Neural cell (in vitro differentiated cells): Measurements from ENCODE around the gene IGF1R. TPM values are rescaled to one million over a fixed set of nuclear protein-coding genes. Genes with fewer than 3 reads are reported as not detected.

ENCODE experiments used
- H2AFZ ChIP-seq: fragments of 200-600, 300-800 bp; sonication (generic), shearing (Covaris generic); 2 replicates; pipeline ENCODE4 v1.6.0; 2014; ENCODE audit warnings: low read depth, mild to moderate bottlenecking, antibody characterized with exemption, low read length, moderate library complexity
- H3F3A ChIP-seq: fragments of 200-600 bp; shearing (Covaris generic); 2 replicates; pipeline ENCODE4 v1.6.1; 2016; ENCODE audit warnings: mild to moderate bottlenecking, moderate library complexity, mixed read lengths, antibody characterized with exemption, low read length; ENCODE audit not compliant: insufficient read depth, poor library complexity, severe bottlenecking
- H3K27ac ChIP-seq: fragments of 200-600, 300-800 bp; sonication (generic), shearing (Covaris generic); 2 replicates; pipeline ENCODE4 v1.5.1; 2014; ENCODE audit warnings: mild to moderate bottlenecking, low read length, moderate library complexity
- H3K27me3 ChIP-seq: fragments of 300-800, 200-600 bp; sonication (generic), shearing (Covaris generic); 2 replicates; pipeline ENCODE4 v1.6.0; 2014; ENCODE audit warnings: mild to moderate bottlenecking, low read depth, low read length, moderate library complexity; ENCODE audit not compliant: insufficient read depth
- H3K36me3 ChIP-seq: fragments of 300-800, 200-600 bp; sonication (generic), shearing (Covaris generic); 2 replicates; pipeline ENCODE4 v1.5.1; 2014; ENCODE audit warnings: mild to moderate bottlenecking, antibody characterized with exemption, low read length, moderate library complexity; ENCODE audit not compliant: insufficient read depth
- H3K4me2 ChIP-seq: fragments of 300-800, 200-600 bp; sonication (generic), shearing (Covaris generic); 2 replicates; pipeline ENCODE4 v1.6.0; 2014; ENCODE audit warnings: mild to moderate bottlenecking, low read length
- H3K4me3 ChIP-seq: fragments of 300-800, 200-600 bp; sonication (generic), shearing (Covaris generic); 2 replicates; pipeline ENCODE4 v1.5.1; 2014; ENCODE audit warnings: mild to moderate bottlenecking, low read length, moderate library complexity
- H3K79me2 ChIP-seq: fragments of 200-600 bp; shearing (Covaris generic); replicated peaks from 2 replicates; pipeline ENCODE4 v1.6.0; 2014; ENCODE audit warnings: mild to moderate bottlenecking, low read length, moderate library complexity; ENCODE audit not compliant: insufficient read depth
- H3K9ac ChIP-seq: fragments of 300-800, 200-600 bp; sonication (generic), shearing (Covaris generic); 2 replicates; pipeline ENCODE4 v1.6.1; 2016; ENCODE audit warnings: mild to moderate bottlenecking, low read length, mixed read lengths
- H3K9me2 ChIP-seq: fragments of 200-600 bp; shearing (Covaris generic); 2 replicates; pipeline ENCODE4 v1.6.1; 2016; ENCODE audit warnings: mild to moderate bottlenecking, low read length, mixed read lengths; ENCODE audit not compliant: insufficient read depth
- H3K9me3 ChIP-seq: fragments of 200-600, 300-800 bp; sonication (generic), shearing (Covaris generic); 2 replicates; pipeline ENCODE4 v1.6.1; 2016; ENCODE audit warnings: mild to moderate bottlenecking, mixed run types, low read length, moderate library complexity, mixed read lengths
- H4K20me1 ChIP-seq: fragments of 200-600 bp; shearing (Covaris generic); 2 replicates; pipeline ENCODE4 v1.6.1; 2016; ENCODE audit warnings: mild to moderate bottlenecking, mixed run types; ENCODE audit not compliant: insufficient read depth
- CTCF ChIP-seq: fragments of 450-650 bp; IDR thresholded peaks from 2 replicates; pipeline ENCODE4 v1.5.1; 2014; ENCODE audit warnings: antibody characterized with exemption, mild to moderate bottlenecking, moderate library complexity; ENCODE audit not compliant: poor library complexity, severe bottlenecking
- EP300 ChIP-seq: fragments of 450-650 bp; conservative IDR thresholded peaks from 2 replicates; pipeline ENCODE4 v1.6.1; 2014; ENCODE audit warnings: antibody characterized with exemption, mild to moderate bottlenecking, moderate library complexity; ENCODE audit not compliant: poor library complexity, severe bottlenecking
- EZH2 ChIP-seq: fragments of 200-600, 300-800 bp; shearing (Covaris generic), sonication (generic); IDR thresholded peaks from 2 replicates; pipeline ENCODE4 v1.6.1; 2014; ENCODE audit warnings: antibody characterized with exemption, low read length, borderline replicate concordance, mild to moderate bottlenecking; ENCODE audit not compliant: insufficient read depth, poor library complexity, severe bottlenecking
- MXI1 ChIP-seq: fragments of 450-650 bp; conservative IDR thresholded peaks from 2 replicates; pipeline ENCODE4 v1.6.1; 2014; ENCODE audit warnings: antibody characterized with exemption, mild to moderate bottlenecking; ENCODE audit not compliant: poor library complexity, severe bottlenecking
- POLR2AphosphoS5 ChIP-seq: IDR thresholded peaks from 2 replicates; pipeline ENCODE4 v1.6.1; 2012
- RAD21 ChIP-seq: fragments of 450-650 bp; conservative IDR thresholded peaks from 2 replicates; pipeline ENCODE4 v1.6.1; 2014; ENCODE audit warnings: antibody characterized with exemption, mild to moderate bottlenecking, moderate library complexity
- REST ChIP-seq: IDR thresholded peaks from 2 replicates; pipeline ENCODE4 v1.6.1; 2012; ENCODE audit warnings: borderline replicate concordance
- SMC3 ChIP-seq: fragments of 450-650 bp; conservative IDR thresholded peaks from 2 replicates; pipeline ENCODE4 v1.6.1; 2014; ENCODE audit warnings: antibody characterized with exemption, mild to moderate bottlenecking, moderate library complexity; ENCODE audit not compliant: poor library complexity
- TAF1 ChIP-seq: IDR thresholded peaks from 2 replicates; pipeline ENCODE4 v1.6.1; 2012; ENCODE audit warnings: low read depth
- polyA plus RNA-seq: library from polyadenylated mRNA; depleted of rRNA; stranded (reverse); fragments of >200 nt; gene quantifications from 2 replicates; pipeline ENCODE4 v1.2.3, GENCODE V29; 2014

Gene IGF1R
- polyA plus RNA-seq, 1 donor from 2014 or later: 10.9 TPM

DNA sequence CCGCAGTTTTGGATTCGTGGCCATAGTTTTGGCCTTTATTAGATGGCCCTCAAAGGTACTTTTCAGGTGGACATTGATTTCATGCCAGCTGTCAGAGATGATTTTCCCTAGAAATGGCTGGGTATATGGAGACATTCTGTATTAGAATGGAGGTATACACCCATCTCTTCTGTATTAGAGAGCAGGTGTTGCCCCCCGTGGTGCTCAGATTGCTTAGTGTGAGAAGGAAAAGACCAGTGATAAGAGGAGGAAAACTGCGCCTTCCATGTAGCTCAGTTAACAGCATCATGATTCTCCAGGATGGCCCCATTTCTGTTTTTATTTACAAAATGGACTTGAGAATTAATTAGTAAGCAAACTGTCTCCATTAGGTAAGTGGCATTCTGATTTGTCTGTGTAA is 145.9 kb downstream of the IGF1R start:
- no peak overlapping the region for H3K4me3 ChIP-seq
- H3K27me3 ChIP-seq: no peaks in the 10 kb centered on the region
- no peaks in the 10 kb centered on the region for H3F3A ChIP-seq
- no peak overlapping the region for H3K9ac ChIP-seq
- no peak overlapping the region for H2AFZ ChIP-seq
- H3K27ac ChIP-seq: no peak overlapping the region
- H3K9me2 ChIP-seq: no peaks in the 10 kb centered on the region
- no peak overlapping the region for H3K4me2 ChIP-seq
- H3K9me3 ChIP-seq: no peaks in the 10 kb centered on the region
- H3K36me3 ChIP-seq: no peaks in the 10 kb centered on the region
- H3K79me2 ChIP-seq: peaks cover 35% of the 10 kb centered on the region
- peaks cover 5% of the 10 kb centered on the region for H4K20me1 ChIP-seq
- TF ChIP-seq REST (no peak), EZH2 (no peak), EP300 (no peak), MXI1 (no peak), POLR2AphosphoS5 (no peak), SMC3 (no peak), RAD21 (no peak), CTCF (no peak), TAF1 (no peak)

DNA sequence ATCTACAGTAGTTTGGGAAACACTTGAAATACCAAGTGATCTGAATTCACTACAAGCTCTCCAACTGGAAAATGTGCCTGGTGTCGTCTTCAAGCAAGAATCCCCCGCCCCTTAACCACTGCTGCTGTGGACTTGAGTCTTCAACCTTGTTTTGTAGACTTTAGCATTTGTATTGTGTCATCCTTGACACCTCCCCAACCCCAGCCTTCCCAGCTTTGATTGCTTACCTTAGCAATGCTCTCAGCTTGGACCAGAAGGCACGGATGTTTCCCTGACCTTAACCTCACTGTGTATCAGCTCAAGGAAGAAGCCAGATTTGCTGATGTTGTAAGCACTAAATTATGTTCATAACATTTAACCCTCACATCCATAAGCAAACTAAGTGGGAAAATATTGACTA is 146.4 kb downstream of the IGF1R start:
- H3K4me3 ChIP-seq: no peak overlapping the region
- TF ChIP-seq POLR2AphosphoS5: no peak
- TF ChIP-seq EZH2: no peak
- no peak for TF ChIP-seq TAF1
- no peak for TF ChIP-seq EP300
- no peak for TF ChIP-seq MXI1
- no peak for TF ChIP-seq CTCF
- no peak for TF ChIP-seq RAD21
- TF ChIP-seq REST: no peak
- no peak for TF ChIP-seq SMC3
- no peaks in the 10 kb centered on the region for H3K9me3 ChIP-seq
- H3K4me2 ChIP-seq: no peak overlapping the region
- H3K36me3 ChIP-seq: no peaks in the 10 kb centered on the region
- no peak overlapping the region for H3K9ac ChIP-seq
- H4K20me1 ChIP-seq: peaks cover 5% of the 10 kb centered on the region
- no peaks in the 10 kb centered on the region for H3K27me3 ChIP-seq
- peaks cover 35% of the 10 kb centered on the region for H3K79me2 ChIP-seq
- no peaks in the 10 kb centered on the region for H3K9me2 ChIP-seq
- no peaks in the 10 kb centered on the region for H3F3A ChIP-seq
- no peak overlapping the region for H2AFZ ChIP-seq
- no peak overlapping the region for H3K27ac ChIP-seq
